ENCODE results near the gene CUTA. TPM values are rescaled to one million over a fixed set of nuclear protein-coding genes. Genes with fewer than 3 reads are reported as not detected.

The CUTA gene
- total RNA-seq, 3 donors from 2014 or later (not counting 1 experiment from before 2014, with no cell fraction given): 166 to 186 (median 184) TPM

- 24% methylated on average over 12 of the region's 12 CpGs for WGBS (ENCODE audit: insufficient coverage)
- Mint-ChIP-seq H3K4me3 (peak overlapping the region; percentile 90), H3K27ac (peak overlapping the region; percentile 88 to 92), H3K27me3 (ENCODE audit: low read depth in 2 of 2) (no peaks in the 10 kb centered on the region), H3K36me3 (no peaks in the 10 kb centered on the region), H3K4me1 (peaks cover 50 to 68% of the 10 kb centered on the region in 2 donors), H3K9me3 (no peaks in the 10 kb centered on the region)
- peak overlapping the region; percentile 66 for H3K4me3 ChIP-seq (ENCODE audit: low read length)
- DNase-seq (no peak), ATAC-seq (no peak)
- H3K27ac ChIP-seq (ENCODE audit: low read length): peak overlapping the region; percentile 89
- TF ChIP-seq, protein P1, sequence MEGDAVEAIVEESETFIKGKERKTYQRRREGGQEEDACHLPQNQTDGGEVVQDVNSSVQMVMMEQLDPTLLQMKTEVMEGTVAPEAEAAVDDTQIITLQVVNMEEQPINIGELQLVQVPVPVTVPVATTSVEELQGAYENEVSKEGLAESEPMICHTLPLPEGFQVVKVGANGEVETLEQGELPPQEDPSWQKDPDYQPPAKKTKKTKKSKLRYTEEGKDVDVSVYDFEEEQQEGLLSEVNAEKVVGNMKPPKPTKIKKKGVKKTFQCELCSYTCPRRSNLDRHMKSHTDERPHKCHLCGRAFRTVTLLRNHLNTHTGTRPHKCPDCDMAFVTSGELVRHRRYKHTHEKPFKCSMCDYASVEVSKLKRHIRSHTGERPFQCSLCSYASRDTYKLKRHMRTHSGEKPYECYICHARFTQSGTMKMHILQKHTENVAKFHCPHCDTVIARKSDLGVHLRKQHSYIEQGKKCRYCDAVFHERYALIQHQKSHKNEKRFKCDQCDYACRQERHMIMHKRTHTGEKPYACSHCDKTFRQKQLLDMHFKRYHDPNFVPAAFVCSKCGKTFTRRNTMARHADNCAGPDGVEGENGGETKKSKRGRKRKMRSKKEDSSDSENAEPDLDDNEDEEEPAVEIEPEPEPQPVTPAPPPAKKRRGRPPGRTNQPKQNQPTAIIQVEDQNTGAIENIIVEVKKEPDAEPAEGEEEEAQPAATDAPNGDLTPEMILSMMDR (IDR thresholded peaks at IDR 0.05): no peak
- no peaks in the 10 kb centered on the region for H3K9me3 ChIP-seq (ENCODE audit: control insufficient read depth, insufficient read depth, low read length)
- peaks cover 50% of the 10 kb centered on the region for H3K4me1 ChIP-seq (ENCODE audit: control insufficient read depth, insufficient read depth, low read length)
- intact Hi-C loops (cut with micrococcal nuclease): no loop called here
- no peaks in the 10 kb centered on the region for H3K27me3 ChIP-seq (ENCODE audit: control insufficient read depth, insufficient read depth, low read length)
- H3K36me3 ChIP-seq (ENCODE audit: control insufficient read depth, insufficient read depth, low read length): no peaks in the 10 kb centered on the region
Observed at GRCh38 chr6:33424855-33425667, 7.2 kb upstream of the CUTA start.

GRCh38 chr6:33423777-33424176, 5.9 kb upstream of the CUTA start:
- no peak for ATAC-seq
- WGBS (ENCODE audit: insufficient coverage): 98% methylated on average over 2 of the region's 2 CpGs
- H3K4me1 ChIP-seq (ENCODE audit: control insufficient read depth, insufficient read depth, low read length): peaks cover 49% of the 10 kb centered on the region
- TF ChIP-seq, protein P1 (IDR thresholded peaks at IDR 0.05): no peak
- DNase-seq: no peak
- Mint-ChIP-seq H3K27ac (peak overlapping the region; percentile 88 to 92), H3K4me3 (peak overlapping the region; percentile 90), H3K36me3 (no peaks in the 10 kb centered on the region), H3K27me3 (ENCODE audit: low read depth in 2 of 2) (no peaks in the 10 kb centered on the region), H3K4me1 (peaks cover 47 to 68% of the 10 kb centered on the region in 2 donors), H3K9me3 (no peaks in the 10 kb centered on the region)
- no peak overlapping the region for H3K27ac ChIP-seq (ENCODE audit: low read length)
- no peaks in the 10 kb centered on the region for H3K9me3 ChIP-seq (ENCODE audit: control insufficient read depth, insufficient read depth, low read length)
- H3K36me3 ChIP-seq (ENCODE audit: control insufficient read depth, insufficient read depth, low read length): no peaks in the 10 kb centered on the region
- intact Hi-C loops (cut with micrococcal nuclease): no loop called here
- H3K4me3 ChIP-seq (ENCODE audit: low read length): no peak overlapping the region
- no peaks in the 10 kb centered on the region for H3K27me3 ChIP-seq (ENCODE audit: control insufficient read depth, insufficient read depth, low read length)

DNA sequence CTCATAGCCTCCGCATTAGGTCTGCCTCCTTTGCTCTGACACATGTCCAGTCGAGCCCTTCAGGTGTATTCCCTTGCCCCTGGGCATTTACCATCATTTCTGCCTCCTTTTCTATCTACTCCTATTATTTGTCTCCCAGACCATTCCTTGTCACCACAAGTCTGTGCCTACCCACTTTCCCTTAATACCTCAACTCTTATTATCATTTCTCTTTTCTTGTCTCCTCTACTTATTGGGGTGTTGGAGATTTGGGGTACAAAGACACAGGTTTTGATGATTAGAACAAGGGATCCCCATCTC, 3.4 kb upstream of the CUTA start:
- TF ChIP-seq, protein P1 (IDR thresholded peaks at IDR 0.05): no peak
- H3K4me3 Mint-ChIP-seq: no peak overlapping the region
- Histone ChIP-seq H3K9me3 (ENCODE audit: control insufficient read depth, insufficient read depth, low read length) (no peaks in the 10 kb centered on the region), H3K27me3 (ENCODE audit: control insufficient read depth, insufficient read depth, low read length) (no peaks in the 10 kb centered on the region), H3K4me3 (ENCODE audit: low read length) (no peak overlapping the region), H3K4me1 (ENCODE audit: control insufficient read depth, insufficient read depth, low read length) (peaks cover 49% of the 10 kb centered on the region), H3K36me3 (ENCODE audit: control insufficient read depth, insufficient read depth, low read length) (peaks cover 3% of the 10 kb centered on the region), H3K27ac (ENCODE audit: low read length) (no peak overlapping the region)
- peak overlapping the region; percentile 1 to 100 for H3K27ac Mint-ChIP-seq
- no peak for DNase-seq
- intact Hi-C loops (cut with micrococcal nuclease): no loop called here
- H3K27me3 Mint-ChIP-seq (ENCODE audit: low read depth in 2 of 2): no peaks in the 10 kb centered on the region
- no peak for ATAC-seq
- no peaks in the 10 kb centered on the region for H3K9me3 Mint-ChIP-seq
- WGBS (ENCODE audit: insufficient coverage): 94% methylated on average over 2 of the region's 2 CpGs
- H3K4me1 Mint-ChIP-seq: peaks cover 54 to 72% of the 10 kb centered on the region in 2 donors
- H3K36me3 Mint-ChIP-seq: no peaks in the 10 kb centered on the region

Data from natural killer cell (primary cell).